GM21515 (cell line): ENCODE results near the gene LRRC9.
A peak's percentile ranks its signal among the peaks of the same experiment; 100 is the strongest.
"Not testable (repeated sequence)": the region's sequence is repeated elsewhere in the genome, so short reads cannot be mapped to it uniquely, and the experiment has no call there.

ENCODE experiments used
- ATAC-seq: cut with Tn5 transposase; IDR thresholded peaks from one replicate; pipeline ENCODE4 v1.9.1; 2021; ENCODE audit not compliant: unreplicated experiment

Gene LRRC9

GRCh38 chr14:59952141-59952540 lies 32.2 kb downstream of the LRRC9 start:
- ATAC-seq: not testable (repeated sequence)

DNA sequence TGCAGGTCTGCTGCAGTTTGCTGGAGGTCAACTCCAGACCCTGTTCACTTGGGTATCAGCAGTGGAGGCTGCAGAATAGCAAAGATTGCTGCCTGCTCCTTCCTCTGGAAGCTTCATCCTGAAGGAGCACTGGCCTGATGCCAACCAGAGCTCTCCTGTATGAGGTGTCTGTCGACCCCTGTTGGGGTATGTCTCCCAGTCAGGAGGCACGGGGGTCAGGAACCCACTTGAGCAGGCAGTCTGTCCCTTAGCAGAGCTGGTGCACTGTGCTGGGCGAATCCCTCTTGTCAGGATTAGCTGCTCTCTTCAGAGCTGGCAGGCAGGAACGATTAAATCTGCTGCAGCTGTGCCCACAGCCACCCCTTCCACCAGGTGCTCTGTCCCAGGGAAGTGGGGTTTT lies 37.9 kb downstream of the LRRC9 start:
- not testable (repeated sequence) for ATAC-seq

- no peak for ATAC-seq
Measured at GRCh38 chr14:59959668-59960067, 39.7 kb downstream of the LRRC9 start.

- ATAC-seq: peak; percentile 43
Measured at GRCh38 chr14:59961518-59962062, 41.6 kb downstream of the LRRC9 start.

DNA sequence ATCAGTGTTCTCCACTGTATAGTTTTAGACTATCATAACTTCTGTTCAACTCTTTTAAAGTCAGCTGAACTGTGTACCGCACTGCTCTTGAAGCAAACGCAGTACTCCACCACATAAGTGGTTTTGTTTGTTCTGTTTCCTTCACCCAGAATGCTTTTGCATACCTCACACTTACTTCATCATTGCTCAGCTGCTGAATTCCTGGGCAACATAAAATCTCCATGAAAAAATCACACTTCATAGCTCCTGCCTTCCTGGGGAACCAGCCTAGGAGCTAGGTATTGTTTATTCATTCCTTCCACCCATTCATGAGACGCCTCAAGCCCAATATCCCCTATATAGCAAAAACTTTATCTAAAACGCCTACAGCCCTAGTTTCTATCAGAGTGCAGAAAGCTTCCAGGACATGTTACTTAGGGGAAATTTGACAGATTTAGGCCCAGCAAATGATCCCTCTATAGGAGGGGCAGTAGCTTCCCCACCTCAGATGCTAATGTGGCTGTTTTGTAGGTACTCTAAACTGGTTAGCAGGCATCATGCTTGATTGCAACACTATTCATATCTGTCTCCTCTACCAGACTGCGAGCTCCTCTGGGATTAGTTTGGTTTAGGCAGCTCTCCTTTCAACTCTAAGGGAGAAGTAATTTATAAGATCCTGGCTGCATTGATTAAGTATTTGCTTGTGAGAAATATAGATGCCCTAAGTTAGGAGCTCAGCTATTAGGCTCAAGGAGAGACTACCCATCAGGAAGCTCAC lies 44.5 kb downstream of the LRRC9 start:
- peak; percentile 27 for ATAC-seq

GRCh38 chr14:59969319-59969718 lies 49.4 kb downstream of the LRRC9 start:
- ATAC-seq: no peak

DNA sequence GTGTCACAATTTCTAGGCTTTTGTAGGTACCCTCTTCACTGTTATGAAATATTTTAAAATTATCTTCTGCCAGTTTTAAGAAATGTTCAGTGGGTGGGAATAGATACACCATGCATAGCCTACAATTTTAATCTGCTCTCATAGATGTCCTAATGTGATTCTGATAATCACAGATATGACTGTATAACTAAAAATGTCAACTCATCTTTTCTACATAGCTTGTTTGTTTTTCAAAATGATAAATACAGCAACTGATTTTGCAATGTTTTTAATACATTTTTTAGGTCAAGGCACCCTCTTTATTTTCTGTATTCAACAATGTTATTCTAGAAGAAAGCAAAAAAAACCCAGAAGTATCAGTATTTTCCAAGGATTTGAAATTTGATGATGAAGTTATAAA lies 61.6 kb downstream of the LRRC9 start:
- ATAC-seq: no peak

DNA sequence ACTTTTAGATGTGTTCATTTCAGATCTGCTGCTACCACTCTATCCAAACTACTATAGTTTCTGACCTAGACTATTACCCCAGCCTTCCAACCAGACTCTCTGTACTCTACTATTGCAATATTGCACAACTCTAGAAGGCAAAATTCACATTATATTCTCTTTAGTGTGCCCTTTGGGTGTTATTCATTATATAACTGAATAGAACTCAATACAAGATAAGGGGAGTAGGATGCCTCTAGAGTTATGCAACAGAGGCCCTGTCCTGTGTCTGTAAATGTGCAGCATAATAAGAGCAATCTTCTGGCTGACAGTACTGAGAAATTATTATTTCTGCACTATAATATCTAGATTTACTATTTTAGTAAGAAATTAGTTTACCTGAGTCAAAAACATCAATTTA lies 63.1 kb downstream of the LRRC9 start:
- no peak for ATAC-seq

DNA sequence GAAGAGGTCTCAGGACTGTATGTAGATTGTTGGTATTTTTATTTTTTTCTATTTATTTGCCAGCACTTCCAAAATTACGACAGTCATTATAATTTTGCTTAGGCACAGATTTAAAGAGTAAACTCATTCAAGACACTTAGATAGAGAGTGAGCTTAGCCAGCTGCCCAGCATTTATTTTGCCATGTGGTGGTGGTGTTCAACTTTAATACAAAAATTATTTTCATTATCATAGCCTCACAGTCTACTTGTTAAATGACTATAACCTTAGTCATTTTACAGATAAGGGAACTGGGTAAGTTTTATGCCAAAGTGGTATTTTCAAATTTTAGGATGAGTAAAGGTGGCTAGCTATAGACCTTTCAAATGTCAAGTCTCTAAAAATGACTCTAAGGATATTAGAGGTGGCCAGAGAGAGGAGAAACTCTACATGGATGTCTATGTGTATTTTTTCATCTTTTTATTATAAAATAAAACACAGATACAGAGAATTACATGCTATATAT lies 66.7 kb downstream of the LRRC9 start:
- ATAC-seq: no peak

GRCh38 chr14:59997449-59997848 lies 77.5 kb downstream of the LRRC9 start:
- ATAC-seq: no peak

- ATAC-seq: no peak
Measured at GRCh38 chr14:59997966-59998365, 78.0 kb downstream of the LRRC9 start.

- no peak for ATAC-seq
Measured at GRCh38 chr14:59998564-59998963, 78.6 kb downstream of the LRRC9 start.

DNA sequence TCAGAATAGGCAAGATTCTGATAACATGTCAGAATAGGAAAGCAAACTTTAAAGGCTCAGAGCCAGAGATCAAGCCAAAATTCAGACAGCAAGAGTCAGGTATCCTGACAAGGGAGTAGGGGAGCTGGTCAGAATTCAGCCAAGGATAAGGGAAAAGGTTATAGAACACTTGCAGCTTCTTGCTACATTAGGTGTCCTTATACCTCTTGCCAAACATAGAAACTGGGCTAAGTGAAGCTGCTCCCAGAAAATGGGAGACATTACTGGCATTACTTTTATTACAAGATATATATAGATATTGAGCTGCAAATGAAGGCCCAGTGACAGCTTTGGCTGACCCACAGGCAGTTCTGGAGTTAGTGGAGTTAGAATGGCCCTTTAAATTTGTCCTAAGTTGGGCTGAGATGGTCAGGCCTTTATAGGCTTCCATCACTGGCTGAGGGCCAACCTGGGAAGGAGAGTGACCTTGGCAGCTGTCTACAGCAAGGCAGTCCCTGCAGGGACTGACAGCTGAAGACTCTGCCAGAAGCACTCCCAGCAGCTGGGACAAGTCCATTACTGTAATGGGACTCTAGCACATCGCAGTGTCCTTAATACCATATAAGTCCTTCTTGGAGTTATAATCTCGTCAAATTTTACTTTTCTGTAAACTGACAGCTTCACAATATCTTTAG lies 83.0 kb downstream of the LRRC9 start:
- ATAC-seq: no peak

- ATAC-seq: no peak
Measured at GRCh38 chr14:60003991-60004390, 84.0 kb downstream of the LRRC9 start.

- no peak for ATAC-seq
Measured at GRCh38 chr14:60008042-60008441, 88.1 kb downstream of the LRRC9 start.

- ATAC-seq: not testable (repeated sequence)
Measured at GRCh38 chr14:60010263-60010662, 90.3 kb downstream of the LRRC9 start.

DNA sequence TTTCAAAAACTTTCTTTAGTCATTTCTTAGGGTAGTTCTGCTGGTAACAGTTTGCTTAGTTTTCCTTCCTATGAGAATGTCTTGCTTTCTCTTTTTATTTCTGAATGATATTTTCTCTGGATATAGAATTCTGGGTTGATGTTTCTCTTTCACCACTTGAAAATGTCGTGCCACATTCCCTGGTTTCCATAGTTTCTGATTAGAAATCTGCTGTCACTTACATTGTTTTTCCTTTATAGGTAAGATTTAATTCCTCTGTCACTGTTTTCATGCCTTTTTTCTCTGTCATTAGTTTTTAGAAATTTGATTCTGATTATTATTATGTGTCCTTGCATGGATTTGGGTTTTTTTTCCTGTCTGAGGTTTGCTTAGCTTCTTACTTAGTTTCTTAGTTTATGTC lies 94.5 kb downstream of the LRRC9 start:
- no peak for ATAC-seq

DNA sequence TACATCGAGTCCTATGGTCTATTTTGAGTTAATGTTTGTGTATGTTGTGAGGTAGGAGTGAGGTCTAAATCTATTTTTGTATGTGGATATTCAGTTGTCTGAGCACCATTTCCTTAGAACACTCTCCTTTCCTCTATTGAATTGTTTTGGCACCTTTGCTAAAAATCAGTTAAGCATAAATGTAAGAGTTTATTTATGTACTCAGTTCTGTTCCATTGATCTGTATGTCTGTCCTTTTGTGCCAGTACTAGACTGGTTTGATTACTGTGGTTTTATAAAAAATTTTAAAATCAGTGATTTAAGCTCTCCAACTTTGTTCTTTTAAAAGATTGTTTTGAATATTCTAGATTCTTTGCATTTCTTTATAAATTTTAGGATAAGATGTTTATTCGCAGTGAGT lies 101.7 kb downstream of the LRRC9 start:
- no peak for ATAC-seq

DNA sequence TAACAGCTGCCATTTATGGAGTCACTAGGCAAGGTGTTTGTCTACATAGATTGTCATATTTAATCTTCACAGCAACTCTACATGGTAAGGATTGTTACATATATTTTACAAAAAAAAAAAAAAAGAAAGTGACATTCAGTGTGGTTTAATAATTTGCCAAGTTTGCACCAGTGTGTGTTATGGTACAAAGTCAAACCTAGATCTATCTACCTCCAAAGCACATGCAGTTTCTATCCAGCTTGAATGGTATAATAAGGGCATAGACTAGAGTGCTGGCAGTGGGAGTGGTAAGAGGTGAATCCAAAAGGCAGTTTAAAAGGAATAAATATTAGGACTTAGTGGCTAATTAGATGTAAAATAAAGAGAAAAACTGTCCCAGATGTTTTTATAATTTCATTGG lies 105.6 kb downstream of the LRRC9 start:
- ATAC-seq: no peak

DNA sequence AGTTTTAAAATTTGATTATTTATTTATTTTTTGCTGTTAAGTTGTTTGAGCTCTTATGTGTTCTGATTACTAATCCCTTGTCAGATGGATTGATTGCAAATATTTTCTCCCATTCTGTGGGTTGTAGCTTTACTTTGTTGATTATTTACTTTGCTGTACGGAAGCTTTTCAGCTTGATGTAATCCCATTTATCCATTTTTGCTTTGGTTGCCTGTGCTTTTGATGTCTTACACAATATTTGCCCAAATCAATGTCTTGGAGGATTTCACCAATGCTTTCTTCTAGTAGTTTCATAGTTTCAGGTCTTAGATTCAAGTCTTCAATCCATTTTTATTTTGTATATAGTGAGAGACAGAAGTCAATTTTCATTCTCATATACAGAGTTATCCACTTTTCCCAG lies 115.2 kb downstream of the LRRC9 start:
- no peak for ATAC-seq

DNA sequence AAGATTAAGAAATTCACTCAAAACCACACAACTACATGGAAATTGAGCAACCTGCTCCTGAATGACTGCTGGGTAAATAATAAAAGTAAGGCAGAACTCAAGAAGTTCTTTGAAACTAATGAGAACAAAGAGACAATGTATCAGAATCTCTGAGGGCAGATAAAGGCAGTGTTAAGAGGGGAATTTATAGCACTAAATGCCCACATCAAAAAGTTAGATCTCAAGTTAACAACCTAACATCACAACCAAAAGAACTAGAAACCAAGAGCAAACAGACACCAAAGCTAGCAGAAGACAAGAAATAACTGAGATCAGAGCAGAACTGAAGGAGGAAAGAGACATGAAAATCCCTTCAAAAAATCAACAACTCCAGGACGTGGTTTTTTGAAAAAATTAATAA lies 128.0 kb downstream of the LRRC9 start:
- not testable (repeated sequence) for ATAC-seq

- ATAC-seq: no peak
Measured at GRCh38 chr14:60051721-60052221, 131.8 kb downstream of the LRRC9 start.
